T-helper 22 cell (primary cell): ENCODE results near the gene SVBP.
"Not testable (repeated sequence)": the region's sequence is repeated elsewhere in the genome, so short reads cannot be mapped to it uniquely, and the experiment has no call there.

Experiments
- DNase-seq: peaks from one replicate; pipeline ENCODE4 v3.0.0-alpha.2; 2020; ENCODE audit warnings: low read depth

The SVBP gene, protein sequence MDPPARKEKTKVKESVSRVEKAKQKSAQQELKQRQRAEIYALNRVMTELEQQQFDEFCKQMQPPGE

DNA sequence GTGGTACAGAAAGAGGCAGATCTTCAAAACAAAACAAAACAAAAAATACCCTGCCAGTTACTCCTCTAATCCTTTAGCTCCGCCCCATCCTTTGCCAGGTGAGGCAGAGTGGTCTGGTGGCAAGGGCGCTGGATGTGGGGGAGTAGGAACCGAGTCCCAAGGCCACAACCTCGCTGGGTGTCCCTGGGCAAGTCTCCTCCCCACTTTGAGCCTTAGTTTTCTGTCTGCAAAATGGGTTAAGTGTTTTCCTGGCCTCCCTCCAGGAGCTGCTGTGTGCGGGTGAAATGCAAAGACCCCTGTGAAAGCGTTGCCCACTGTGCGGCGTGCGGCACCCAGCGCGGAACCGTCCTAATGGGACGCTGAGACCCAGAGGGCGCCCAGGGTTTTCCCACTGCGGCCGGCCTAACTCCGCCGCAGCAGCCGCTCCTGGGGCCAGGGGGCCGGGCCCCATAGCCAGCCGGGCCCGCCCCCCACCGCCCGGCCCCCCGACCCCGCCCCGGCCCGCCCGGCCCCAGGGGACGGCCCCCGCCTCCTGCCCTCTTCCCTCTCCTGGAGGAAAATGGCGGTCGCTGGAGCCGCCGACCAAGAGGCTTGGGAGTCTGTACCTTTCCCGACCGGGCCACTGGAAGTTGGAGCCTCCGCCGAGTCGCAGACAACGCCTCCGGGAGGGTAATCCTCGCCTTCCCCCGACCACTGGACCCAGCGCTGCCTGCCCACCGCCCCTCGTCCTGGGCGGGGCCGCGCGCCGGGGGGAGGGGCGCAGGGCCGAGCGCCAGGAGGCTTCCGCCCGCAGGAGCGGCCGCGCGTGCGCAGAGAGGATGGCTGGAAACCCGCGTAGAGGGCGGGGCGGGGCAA is at the start of gene SVBP, which contains the start of gene ERMAP:
Gene SVBP, minus strand, starts transcription at position 813 of the 855 bp plus-strand sequence. CDS start 853 bp downstream, outside the sequence.
Gene ERMAP, plus strand, starts transcription at position 538 of the 855 bp plus-strand sequence. CDS start 13,327 bp downstream, outside the sequence.
- peak; percentile 84 for DNase-seq

DNA sequence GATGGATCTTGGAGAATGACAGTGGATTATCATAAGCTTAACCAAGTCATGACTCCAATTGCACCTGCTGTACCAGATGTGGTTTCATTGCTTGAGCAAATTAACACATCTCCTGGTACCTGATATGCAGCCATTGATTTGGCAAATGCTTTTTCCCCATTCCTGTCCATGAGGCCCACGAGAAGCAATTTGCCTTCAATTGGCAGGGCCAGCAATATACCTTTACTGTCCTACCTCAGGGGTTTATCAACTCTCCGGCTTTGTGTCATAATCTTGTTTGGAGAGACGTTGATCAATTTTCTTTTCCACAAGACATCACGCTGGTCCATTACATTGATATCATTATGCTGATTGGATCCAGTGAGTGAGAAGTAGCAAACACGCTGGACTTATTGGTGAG is 49.4 kb upstream of the SVBP start:
- DNase-seq = no peak

DNA sequence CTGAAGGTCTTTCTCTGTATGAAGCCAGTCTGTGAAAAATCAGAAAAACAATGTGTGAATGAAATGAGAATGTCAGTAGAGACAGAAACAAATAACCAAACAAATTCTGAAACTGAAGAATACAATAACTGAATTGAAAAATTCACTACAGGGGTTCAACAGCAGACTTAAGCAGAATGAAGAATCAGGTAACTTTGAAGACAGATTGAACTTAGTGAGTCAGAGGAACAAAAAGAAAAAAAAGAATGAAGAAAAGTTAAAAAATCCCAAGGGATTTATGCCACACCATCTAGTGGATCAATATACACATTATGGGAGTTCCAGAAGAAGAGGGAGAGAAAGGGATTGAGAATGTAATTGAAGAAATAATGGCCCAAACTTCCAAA is 43.8 kb upstream of the SVBP start:
- no peak for DNase-seq

DNA sequence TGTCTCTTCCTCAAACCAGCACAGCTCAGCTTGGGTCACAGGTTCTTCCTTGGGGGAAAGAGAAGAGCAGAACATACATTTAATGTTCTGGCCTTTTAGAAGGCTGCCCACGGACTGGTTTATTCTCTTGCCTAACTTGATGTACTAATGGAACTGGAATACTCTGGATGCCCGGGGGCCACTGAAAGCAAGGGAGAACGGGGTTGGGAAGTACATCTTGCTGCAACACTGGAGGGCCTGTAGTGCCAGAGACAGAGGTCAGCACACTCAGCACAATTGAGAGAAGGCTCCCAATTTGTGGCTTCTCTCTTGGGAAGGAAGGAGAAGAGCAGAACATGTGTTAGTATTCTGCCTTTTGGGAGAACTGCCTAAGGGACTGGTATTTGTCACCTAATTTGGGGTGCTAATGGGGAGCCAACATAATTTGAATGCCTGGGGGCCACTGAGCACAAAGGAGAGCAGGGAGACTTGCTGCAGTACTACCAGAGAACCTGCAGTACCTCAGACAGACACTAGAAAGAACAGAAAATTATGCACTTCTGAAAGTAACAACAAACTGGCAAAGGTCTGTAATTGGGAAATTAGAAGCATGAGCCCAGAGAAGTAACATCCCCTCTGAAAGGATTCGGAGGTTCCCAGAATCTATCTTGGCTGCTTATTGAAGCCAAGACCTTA is 43.3 kb upstream of the SVBP start:
- no peak for DNase-seq

DNA sequence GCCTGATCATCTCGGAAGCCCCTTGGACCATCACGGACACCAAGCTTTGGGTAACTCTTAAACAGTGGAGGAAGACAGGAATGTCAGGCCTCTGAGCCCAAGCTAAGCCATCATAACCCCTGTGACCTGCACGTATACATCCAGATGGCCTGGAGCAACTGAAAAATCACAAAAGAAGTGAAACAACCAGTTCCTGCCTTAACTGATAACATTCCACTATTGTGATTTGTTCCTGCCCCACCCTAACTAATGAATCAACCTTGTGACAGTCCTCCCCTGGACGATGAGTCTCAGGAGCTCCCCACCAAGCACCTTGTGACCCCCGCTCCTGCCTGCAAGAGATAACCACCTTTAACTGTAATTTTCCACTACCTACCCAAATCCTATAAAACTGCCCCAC is 42.2 kb upstream of the SVBP start:
- DNase-seq = not testable (repeated sequence)

DNA sequence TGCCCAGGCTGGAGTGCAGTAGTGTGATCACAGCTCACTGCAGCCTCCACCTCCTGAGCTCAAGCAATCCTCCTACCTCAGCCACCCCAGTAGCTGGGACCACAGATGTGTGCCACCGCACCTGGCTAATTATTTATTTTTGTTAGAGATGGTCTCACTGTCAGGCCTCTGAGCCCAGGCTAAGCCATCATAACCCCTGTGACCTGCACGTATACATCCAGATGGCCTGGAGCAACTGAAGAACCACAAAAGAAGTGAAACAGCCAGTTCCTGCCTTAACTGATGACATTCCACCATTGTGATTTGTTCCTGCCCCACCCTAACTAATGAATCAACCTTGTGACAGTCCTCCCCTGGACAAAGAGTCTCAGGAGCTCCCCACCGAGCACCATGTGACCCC is 39.4 kb upstream of the SVBP start:
- not testable (repeated sequence) for DNase-seq

DNA sequence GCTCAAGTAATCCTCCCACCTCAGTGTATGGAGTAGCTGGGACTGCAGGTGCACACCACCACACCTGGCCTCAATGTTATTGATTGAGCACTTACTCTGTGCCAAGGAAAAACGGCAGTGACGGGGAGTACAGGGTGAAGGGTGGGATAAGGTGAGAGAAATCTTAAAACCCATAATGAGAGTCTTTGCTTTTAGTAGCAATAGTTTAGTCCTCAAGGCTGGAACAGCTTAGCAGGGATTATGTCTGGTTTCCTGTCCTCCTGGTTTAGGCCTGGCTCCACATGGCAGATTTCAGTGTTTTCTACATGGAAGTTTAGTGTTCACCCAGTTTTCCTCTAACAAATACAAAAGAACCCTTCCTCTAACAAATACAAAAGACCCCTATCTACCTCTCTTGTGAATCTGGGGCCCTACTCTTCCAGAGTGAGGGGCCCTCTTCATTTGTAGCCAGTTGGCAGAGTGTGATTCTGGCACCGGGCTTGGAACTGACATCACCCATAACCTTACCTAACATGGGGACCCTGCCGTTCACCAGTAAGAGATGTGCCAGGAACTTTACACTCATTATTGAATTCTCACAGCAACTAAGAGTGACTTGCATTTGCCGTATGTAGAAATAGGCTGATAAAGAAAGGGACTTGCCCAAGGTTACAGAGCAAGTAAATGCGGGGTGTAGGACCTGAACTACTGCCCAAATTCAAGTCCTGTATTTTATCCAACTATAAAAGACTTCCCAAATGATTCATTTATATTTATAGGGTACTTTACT is 36.1 kb upstream of the SVBP start:
- DNase-seq = no peak

DNA sequence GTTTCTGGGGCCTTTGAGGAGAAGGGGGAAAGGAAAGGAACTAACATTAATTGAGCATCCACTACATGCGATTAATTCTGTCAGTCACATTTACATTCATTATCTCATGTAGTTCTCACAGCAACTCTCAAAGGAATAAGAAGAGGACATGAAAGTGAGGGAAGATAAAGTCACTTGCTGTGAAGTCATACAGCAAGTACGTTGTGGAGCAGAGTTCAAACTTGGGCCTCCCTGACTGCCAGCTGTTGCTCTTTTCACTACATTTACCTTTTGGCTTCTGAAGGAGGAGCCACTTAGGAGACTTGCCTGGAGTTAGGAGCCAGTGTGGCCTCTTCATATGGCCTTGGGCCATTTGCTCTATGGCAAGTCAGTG is 35.4 kb upstream of the SVBP start:
- DNase-seq = no peak

DNA sequence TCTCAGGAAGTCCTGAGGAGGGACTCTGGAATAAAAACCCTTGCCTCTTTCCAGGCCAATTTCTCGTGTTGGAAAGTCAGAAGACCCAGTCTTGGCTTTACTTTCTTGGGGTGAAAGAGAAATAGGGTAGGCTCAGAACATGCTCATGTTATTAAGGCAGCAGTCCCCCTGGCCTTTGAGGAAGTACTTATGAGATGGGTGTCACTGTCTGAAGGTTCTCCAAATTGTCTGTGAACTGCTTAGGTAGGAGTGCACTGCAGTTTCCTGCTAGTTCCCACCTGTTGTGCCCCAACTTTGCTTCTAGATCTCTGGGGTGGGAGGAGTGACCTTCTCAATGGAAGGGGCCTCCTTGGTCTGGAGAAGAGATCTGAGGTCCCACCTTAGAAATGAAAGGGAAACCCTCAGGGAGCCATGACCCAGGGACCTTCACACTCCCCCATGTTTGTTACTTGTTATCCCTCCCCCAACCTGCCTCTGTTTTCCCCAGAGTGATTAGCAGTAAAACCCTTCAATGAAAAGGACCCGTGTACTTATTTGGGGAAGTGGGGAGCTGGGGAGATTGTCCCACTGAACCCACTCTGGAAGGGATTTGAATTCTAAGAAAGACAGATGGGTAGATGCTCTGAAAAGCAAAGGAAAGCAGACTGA is 34.9 kb upstream of the SVBP start:
- DNase-seq = no peak

DNA sequence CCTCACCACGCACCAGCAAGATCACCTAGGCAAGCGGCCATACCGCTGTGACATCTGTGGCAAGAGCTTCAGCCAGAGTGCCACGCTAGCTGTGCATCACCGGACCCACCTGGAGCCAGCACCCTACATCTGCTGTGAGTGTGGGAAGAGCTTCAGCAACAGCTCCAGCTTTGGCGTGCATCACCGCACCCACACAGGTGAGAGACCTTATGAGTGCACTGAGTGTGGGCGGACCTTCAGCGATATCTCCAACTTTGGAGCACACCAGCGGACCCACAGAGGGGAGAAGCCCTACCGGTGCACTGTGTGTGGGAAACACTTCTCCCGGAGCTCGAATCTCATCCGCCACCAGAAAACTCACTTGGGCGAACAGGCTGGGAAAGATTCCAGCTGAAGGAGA is 34.2 kb upstream of the SVBP start:
- no peak for DNase-seq

DNA sequence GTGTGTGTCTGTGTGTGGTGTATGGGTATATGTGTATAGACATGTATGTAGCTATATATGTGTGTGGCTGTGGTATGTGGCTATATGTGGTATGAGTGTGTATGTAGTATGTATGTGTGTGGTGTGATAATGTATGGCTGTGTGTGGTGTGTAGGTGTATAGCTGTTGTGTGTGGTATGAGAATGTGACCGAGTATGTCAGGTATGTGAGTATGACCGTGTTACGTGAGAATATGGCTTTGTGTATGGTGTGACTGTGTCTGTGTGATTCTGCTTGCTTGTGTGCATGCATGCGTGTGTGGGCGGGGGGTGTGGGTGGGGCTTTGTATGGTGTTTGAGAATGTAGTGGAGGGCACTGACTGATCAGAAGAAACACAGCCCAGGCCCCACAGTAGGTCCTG is 32.7 kb upstream of the SVBP start:
- DNase-seq = no peak

DNA sequence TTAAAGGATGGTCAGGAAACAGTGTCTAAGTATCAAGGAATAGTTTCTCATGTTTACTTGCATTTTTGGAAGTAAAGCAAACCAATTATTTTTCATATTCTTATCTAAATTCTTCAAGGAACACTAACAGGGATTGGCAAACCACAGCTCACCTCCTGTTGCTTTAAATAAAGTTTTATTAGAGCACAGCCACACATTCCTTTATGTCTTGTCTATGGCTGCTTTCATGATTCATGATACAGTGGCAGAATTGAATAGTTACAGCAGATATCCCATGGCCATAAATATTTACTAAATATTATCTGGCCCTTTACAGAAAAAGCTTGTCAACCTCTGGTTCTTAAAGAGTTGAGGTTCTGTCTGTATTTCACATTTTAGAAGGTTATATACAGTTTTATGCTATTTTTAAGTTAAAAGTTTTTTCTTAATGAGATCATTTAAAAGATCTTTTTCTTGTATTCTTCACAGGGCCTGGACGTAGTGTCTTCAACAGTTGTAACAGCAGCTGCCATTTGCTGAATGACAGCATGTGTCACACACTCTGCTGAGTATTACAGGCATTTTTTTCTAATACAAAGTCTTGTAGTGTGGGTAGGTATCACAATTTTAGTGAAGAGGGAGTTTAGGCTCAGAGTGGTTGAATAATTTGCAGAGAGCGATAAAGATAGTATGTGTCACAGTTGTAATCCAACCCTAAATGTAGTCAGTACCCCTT is 31.8 kb upstream of the SVBP start:
- DNase-seq = no peak

DNA sequence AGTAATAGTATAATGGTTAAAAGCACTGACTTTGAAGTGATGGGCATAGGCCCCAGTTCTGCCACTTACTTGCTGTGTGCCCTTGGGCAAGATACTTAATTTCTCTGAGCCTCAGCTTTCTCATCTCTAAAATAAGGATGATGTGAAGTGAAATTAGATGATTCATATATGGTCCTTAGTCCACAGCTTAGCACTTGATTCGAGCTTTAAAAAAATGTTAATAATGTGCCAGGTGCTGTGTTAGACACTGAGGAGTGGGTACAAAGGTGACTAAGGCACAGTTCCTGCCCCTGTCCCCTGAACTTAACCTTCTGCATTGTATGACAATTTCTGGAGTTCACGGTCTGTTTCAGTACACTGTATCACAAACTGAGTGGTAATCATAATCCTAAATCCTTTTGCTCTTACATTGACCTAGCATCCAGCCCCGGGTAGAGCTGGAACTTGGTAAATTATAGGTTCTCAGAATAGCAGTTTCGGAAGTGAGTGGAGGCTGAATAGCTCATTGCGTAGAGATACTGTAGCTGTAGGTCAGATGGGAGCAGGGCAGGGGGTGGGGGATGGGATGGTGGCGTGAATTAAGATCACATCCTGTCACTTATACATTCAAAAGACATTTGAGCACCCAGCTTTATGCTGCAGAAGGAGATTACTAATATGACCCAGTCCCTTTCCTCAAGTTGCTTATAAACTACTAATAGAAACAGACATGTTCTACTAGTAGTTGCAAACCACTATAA is 30.7 kb upstream of the SVBP start:
- no peak for DNase-seq

DNA sequence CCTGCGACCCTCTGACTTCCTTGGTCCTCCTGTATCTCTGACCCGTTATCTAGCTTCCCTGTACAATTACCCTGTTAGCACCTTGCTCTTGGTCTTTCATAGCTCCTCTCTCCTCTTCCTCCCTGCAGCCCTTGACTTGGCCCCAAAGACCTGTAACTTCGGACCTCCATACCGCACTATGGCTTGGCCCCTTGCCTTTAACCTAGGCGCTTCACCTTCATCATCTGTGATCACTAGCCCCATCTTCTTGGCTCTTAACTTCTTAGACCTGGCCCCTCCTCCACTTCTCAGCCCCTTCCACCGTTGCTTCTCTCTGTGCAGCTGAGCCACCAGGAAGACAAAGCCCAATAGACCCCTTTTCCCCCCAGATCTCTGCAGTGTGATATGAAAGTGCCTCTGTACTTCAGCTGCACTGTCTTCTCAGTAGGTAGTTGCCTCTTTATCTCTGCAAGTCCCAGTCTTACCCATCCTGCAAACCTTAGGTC is 30.0 kb upstream of the SVBP start:
- DNase-seq = no peak

DNA sequence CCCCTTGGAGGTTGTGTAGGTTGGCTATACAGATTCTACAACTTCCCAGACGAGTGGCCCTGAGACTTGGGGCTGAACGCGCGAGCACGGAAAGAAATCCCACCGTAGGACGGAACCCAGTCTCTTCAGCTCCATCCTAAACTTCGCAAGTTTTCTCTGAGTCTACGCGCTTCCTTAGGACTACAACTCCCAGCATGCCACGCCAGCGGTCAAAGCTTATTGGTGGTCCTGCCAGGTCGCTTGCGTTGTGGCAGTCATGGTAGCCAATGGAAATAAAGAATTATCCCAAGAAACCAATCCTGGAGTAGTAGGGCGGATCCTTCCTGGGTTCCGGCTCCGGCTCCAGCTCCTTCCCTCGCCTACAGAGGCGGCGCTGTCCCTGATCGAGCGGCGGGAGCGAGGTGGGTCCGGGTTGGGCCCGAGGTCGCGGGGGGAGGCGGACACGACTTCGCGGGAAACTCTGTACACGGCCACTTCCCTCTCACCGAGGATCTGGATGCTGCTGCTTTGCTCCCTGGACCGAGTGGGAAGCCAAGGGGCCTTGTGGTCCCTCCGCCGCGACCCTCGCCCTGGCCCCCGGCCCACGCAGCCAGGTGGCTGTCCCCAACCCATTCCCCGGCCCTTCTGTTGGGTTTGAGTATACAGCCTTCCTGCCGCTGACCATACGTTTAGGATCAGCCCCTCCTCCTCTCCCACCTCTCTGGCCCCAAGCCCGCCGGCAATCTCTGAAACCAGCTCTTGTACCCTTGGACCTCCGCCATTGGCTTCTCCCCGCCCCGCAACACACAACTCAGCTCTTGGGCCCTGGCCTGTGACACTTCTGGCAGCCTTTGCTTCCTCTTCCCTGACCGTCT is 29.3 kb upstream of the SVBP start, which contains the start of gene ZNF691:
Gene ZNF691, plus strand, starts transcription at position 357 of the 854 bp plus-strand sequence. CDS start 3,046 bp downstream, outside the sequence.
- DNase-seq = peak; percentile 85

DNA sequence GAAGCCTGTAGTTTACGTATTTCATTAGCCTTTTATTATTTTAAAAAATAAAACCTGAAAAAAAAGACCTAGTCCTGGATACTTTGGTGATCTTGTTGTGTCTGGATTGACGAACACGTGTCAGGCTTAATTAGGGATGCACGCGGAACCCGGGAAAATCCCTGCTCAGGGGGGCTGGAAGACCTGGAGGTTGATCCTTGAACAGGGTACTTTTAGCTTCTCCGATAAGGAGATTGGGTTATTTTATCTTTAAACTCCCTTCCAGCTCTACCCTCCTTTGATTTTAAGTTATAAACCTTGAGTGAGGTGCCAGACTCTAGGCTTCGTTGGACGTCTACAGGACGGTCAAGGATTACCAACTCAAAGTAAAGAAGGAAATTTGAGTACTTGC is 28.7 kb upstream of the SVBP start:
- DNase-seq = no peak

DNA sequence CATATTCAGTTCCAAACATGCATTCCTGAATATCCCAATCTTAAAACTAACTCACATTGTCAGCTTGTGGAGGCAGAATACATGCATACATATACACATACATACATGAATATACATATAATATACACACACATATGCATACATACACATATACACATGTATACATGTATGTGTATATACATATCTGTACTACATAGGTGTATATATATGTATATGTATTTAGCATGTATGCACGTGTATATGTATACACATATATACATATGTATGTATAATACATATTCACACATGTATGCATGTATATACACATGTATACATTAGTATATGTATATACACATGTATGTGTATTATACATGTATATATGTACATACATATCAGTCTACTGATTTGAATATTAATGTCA is 28.0 kb upstream of the SVBP start:
- no peak for DNase-seq

DNA sequence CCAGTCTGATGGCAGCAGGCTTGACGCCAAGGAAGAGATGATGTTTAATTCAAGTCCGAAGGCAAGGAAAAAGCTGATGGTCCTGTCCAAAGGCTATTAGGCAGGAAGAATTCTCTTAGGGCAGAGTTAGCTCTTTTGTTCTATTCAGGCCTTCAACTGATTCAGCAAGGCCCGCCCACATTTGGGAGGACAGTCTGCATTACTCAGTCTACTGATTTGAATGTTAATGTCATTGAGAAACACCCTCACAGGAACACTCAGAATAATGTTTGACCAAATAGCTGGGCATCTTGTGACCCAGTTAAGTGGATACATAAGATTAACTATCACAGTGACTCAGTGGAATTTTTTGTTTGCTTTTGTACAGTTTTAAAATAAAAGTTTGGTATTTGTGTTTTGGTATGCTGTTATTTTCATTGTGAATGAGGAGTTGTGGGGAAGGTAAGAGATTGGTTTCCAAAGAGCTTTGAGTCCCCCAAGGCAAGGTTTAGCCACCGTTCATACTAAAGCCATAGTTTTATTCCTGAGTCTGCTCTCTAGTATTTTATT is 27.5 kb upstream of the SVBP start:
- DNase-seq = no peak
